ENCODE measurements around the gene RGCC. TPM values are rescaled to one million over a fixed set of nuclear protein-coding genes. Genes with fewer than 3 reads are reported as not detected.
"Not testable (repeated sequence)": the region's sequence is repeated elsewhere in the genome, so short reads cannot be mapped to it uniquely, and the experiment has no call there.

RGCC gene
- total and polyA plus RNA-seq, 4 experiments from 2014 or later, result 137 to 156 (median 150) TPM

GRCh38 chr13:41421983-41422382, 35.4 kb upstream of the RGCC start:
- intact Hi-C loops (cut with micrococcal nuclease), result not testable (repeated sequence)
- POLR2A ChIA-PET (ENCODE audit: partially characterized antibody), result interaction anchor here (1.0 kb wide), 1 partner anchor 13 kb away, joined by 3 read pairs; no protein-coding TSS in a partner anchor

GRCh38 chr13:41423259-41423658, 34.1 kb upstream of the RGCC start:
- H3K4me1 ChIP-seq (ENCODE audit: insufficient read depth, low read length); H3K27ac Mint-ChIP-seq; CTCF ChIA-PET (ENCODE audit: partially characterized antibody); H3K27ac ChIP-seq (ENCODE audit: low read depth, low read length); H3K4me3 ChIP-seq (ENCODE audit: low read length in 2 of 2); H3K4me3 Mint-ChIP-seq; H3K27me3 ChIP-seq (ENCODE audit: insufficient read depth, low read length); DNase-seq; H3K27me3 Mint-ChIP-seq; H3K9me3 ChIP-seq (ENCODE audit: control insufficient read depth in 1 of 2, low read length in 2 of 2); H3K9me3 Mint-ChIP-seq; POLR2A ChIA-PET (ENCODE audit: partially characterized antibody); intact Hi-C loops (cut with micrococcal nuclease); H3K36me3 Mint-ChIP-seq; H3K36me3 ChIP-seq (ENCODE audit: insufficient read depth, low read length): not testable (repeated sequence)
- H3K4me1 Mint-ChIP-seq, result peaks cover 4 to 11% (median 7%) of the 10 kb centered on the region in 4 donors

More at GRCh38 chr13:41421983-41422382, 35.4 kb upstream of the RGCC start:
- H3K4me3 ChIP-seq (ENCODE audit: low read length in 2 of 2); H3K27me3 Mint-ChIP-seq; H3K4me3 Mint-ChIP-seq; DNase-seq; H3K36me3 Mint-ChIP-seq; H3K9me3 ChIP-seq (ENCODE audit: control insufficient read depth in 1 of 2, low read length in 2 of 2); H3K27me3 ChIP-seq (ENCODE audit: insufficient read depth, low read length); H3K27ac ChIP-seq (ENCODE audit: low read depth, low read length); CTCF ChIA-PET (ENCODE audit: partially characterized antibody); H3K27ac Mint-ChIP-seq; H3K4me1 ChIP-seq (ENCODE audit: insufficient read depth, low read length); H3K9me3 Mint-ChIP-seq; H3K4me1 Mint-ChIP-seq; H3K36me3 ChIP-seq (ENCODE audit: insufficient read depth, low read length): not testable (repeated sequence)

- H3K27ac ChIP-seq (ENCODE audit: low read depth, low read length); POLR2A ChIA-PET (ENCODE audit: partially characterized antibody); CTCF ChIA-PET (ENCODE audit: partially characterized antibody); H3K36me3 ChIP-seq (ENCODE audit: insufficient read depth, low read length); DNase-seq; H3K4me3 ChIP-seq (ENCODE audit: low read length in 2 of 2); H3K9me3 Mint-ChIP-seq; H3K27ac Mint-ChIP-seq; H3K27me3 ChIP-seq (ENCODE audit: insufficient read depth, low read length); H3K4me3 Mint-ChIP-seq; H3K27me3 Mint-ChIP-seq; H3K36me3 Mint-ChIP-seq; intact Hi-C loops (cut with micrococcal nuclease); H3K9me3 ChIP-seq (ENCODE audit: control insufficient read depth in 1 of 2, low read length in 2 of 2): not testable (repeated sequence)
- H3K4me1 Mint-ChIP-seq, result peaks cover 5 to 17% (median 8%) of the 10 kb centered on the region in 4 donors
- H3K4me1 ChIP-seq (ENCODE audit: insufficient read depth, low read length), result peaks cover 13% of the 10 kb centered on the region
Measured at GRCh38 chr13:41424675-41425074, 32.7 kb upstream of the RGCC start.

- CTCF ChIA-PET (ENCODE audit: partially characterized antibody), result no interaction called here
- Mint-ChIP-seq H3K36me3 (no peaks in the 10 kb centered on the region), H3K9me3 (no peaks in the 10 kb centered on the region), H3K27ac (no peak overlapping the region), H3K4me3 (no peak overlapping the region), H3K4me1 (peaks cover 5 to 17% (median 8%) of the 10 kb centered on the region in 4 donors), H3K27me3 (peaks cover 2 to 4% of the 10 kb centered on the region in 2 donors)
- Histone ChIP-seq H3K27me3 (ENCODE audit: insufficient read depth, low read length) (no peaks in the 10 kb centered on the region), H3K4me3 (ENCODE audit: low read length in 2 of 2) (no peak overlapping the region), H3K36me3 (ENCODE audit: insufficient read depth, low read length) (no peaks in the 10 kb centered on the region), H3K27ac (ENCODE audit: low read depth, low read length) (no peak overlapping the region), H3K9me3 (ENCODE audit: control insufficient read depth in 1 of 2, low read length in 2 of 2) (no peaks in the 10 kb centered on the region), H3K4me1 (ENCODE audit: insufficient read depth, low read length) (peaks cover 13% of the 10 kb centered on the region)
- no peak for DNase-seq
- POLR2A ChIA-PET (ENCODE audit: partially characterized antibody), result no interaction called here
- intact Hi-C loops (cut with micrococcal nuclease), result no loop called here
Measured at GRCh38 chr13:41426047-41426446, 31.3 kb upstream of the RGCC start.

- Mint-ChIP-seq H3K27ac (peak overlapping the region in 4 of 7 donors; percentile 30 to 80 (median 60)), H3K4me3 (peak overlapping the region; percentile 13 to 89 (median 76)), H3K9me3 (no peaks in the 10 kb centered on the region), H3K4me1 (peaks cover 5 to 17% (median 8%) of the 10 kb centered on the region in 4 donors), H3K36me3 (no peaks in the 10 kb centered on the region), H3K27me3 (peaks cover 2 to 4% of the 10 kb centered on the region in 2 donors)
- no peaks in the 10 kb centered on the region for H3K9me3 ChIP-seq (ENCODE audit: control insufficient read depth in 1 of 2, low read length in 2 of 2)
- intact Hi-C loops (cut with micrococcal nuclease), result loop anchor here (1.0 kb wide), 1 partner anchor 225 kb away; no protein-coding TSS in a partner anchor
- no peaks in the 10 kb centered on the region for H3K27me3 ChIP-seq (ENCODE audit: insufficient read depth, low read length)
- no peak for DNase-seq
- H3K27ac ChIP-seq (ENCODE audit: low read depth, low read length), result no peak overlapping the region
- H3K36me3 ChIP-seq (ENCODE audit: insufficient read depth, low read length), result no peaks in the 10 kb centered on the region
- POLR2A ChIA-PET (ENCODE audit: partially characterized antibody), result no interaction called here
- H3K4me1 ChIP-seq (ENCODE audit: insufficient read depth, low read length), result peaks cover 13% of the 10 kb centered on the region
- CTCF ChIA-PET (ENCODE audit: partially characterized antibody), result no interaction called here
- H3K4me3 ChIP-seq (ENCODE audit: low read length in 2 of 2), result no peak overlapping the region
Measured at GRCh38 chr13:41427666-41428065, 29.7 kb upstream of the RGCC start.

- Mint-ChIP-seq H3K27ac (peak overlapping the region in 1 of 7 donors; percentile 29), H3K27me3 (peaks cover 2 to 4% of the 10 kb centered on the region in 2 donors), H3K9me3 (no peaks in the 10 kb centered on the region), H3K36me3 (no peaks in the 10 kb centered on the region), H3K4me3 (peak overlapping the region in 6 of 8 donors; percentile 24 to 89 (median 72)), H3K4me1 (peaks cover 5 to 17% (median 8%) of the 10 kb centered on the region in 4 donors)
- Histone ChIP-seq H3K9me3 (ENCODE audit: control insufficient read depth in 1 of 2, low read length in 2 of 2) (no peaks in the 10 kb centered on the region), H3K4me3 (ENCODE audit: low read length in 2 of 2) (no peak overlapping the region), H3K27me3 (ENCODE audit: insufficient read depth, low read length) (no peaks in the 10 kb centered on the region), H3K36me3 (ENCODE audit: insufficient read depth, low read length) (no peaks in the 10 kb centered on the region), H3K27ac (ENCODE audit: low read depth, low read length) (no peak overlapping the region), H3K4me1 (ENCODE audit: insufficient read depth, low read length) (peaks cover 13% of the 10 kb centered on the region)
- POLR2A ChIA-PET (ENCODE audit: partially characterized antibody), result no interaction called here
- peak; percentile 25 to 42 (median 35) for DNase-seq
- CTCF ChIA-PET (ENCODE audit: partially characterized antibody), result interaction anchor here (0.6 to 1.0 kb wide), 2 partner anchors 220 to 224 kb away, joined by 3 to 13 read pairs; no protein-coding TSS in a partner anchor
- intact Hi-C loops (cut with micrococcal nuclease), result loop anchor here (1.0 kb wide), 1 partner anchor 224 kb away; no protein-coding TSS in a partner anchor
Measured at GRCh38 chr13:41428155-41428554, 29.2 kb upstream of the RGCC start.

- H3K9me3 ChIP-seq (ENCODE audit: control insufficient read depth in 1 of 2, low read length in 2 of 2); H3K4me3 ChIP-seq (ENCODE audit: low read length in 2 of 2); H3K9me3 Mint-ChIP-seq; H3K36me3 Mint-ChIP-seq; POLR2A ChIA-PET (ENCODE audit: partially characterized antibody); H3K27me3 Mint-ChIP-seq; H3K4me3 Mint-ChIP-seq; H3K4me1 Mint-ChIP-seq; DNase-seq; H3K36me3 ChIP-seq (ENCODE audit: insufficient read depth, low read length); intact Hi-C loops (cut with micrococcal nuclease); H3K4me1 ChIP-seq (ENCODE audit: insufficient read depth, low read length); H3K27ac ChIP-seq (ENCODE audit: low read depth, low read length); H3K27me3 ChIP-seq (ENCODE audit: insufficient read depth, low read length): not testable (repeated sequence)
- CTCF ChIA-PET (ENCODE audit: partially characterized antibody), result interaction anchor here (1.4 kb wide), 1 partner anchor 219 kb away, joined by 3 read pairs; no protein-coding TSS in a partner anchor
- peak overlapping the region in 1 of 7 donors; percentile 22 for H3K27ac Mint-ChIP-seq
Measured at GRCh38 chr13:41434030-41434429, 23.3 kb upstream of the RGCC start.
